Mucosa of rectum (tissue), 2 donors: ENCODE results near the gene CDC42BPB.
A peak's percentile ranks its signal among the peaks of the same experiment; 100 is the strongest.

Experiments
- H3K27ac ChIP-seq, 2 donors: one replicate each; pipeline ENCODE4 v1.7.0; 2013; ENCODE audit warnings: inconsistent platforms in 2 of 2, low read depth in 2 of 2, low read length in 2 of 2
- H3K27me3 ChIP-seq, 2 donors: one replicate each; pipeline ENCODE4 v1.7.0; 2013; ENCODE audit warnings: low read length in 2 of 2; ENCODE audit not compliant: control insufficient read depth in 2 of 2, insufficient read depth in 2 of 2
- H3K36me3 ChIP-seq, 2 donors: one replicate each; pipeline ENCODE4 v1.7.0; 2013; ENCODE audit warnings: low read length in 2 of 2; ENCODE audit not compliant: control insufficient read depth in 2 of 2, insufficient read depth in 2 of 2
- H3K4me1 ChIP-seq, 2 donors: one replicate each; pipeline ENCODE4 v1.7.0; 2013; ENCODE audit warnings: low read length in 2 of 2, mild to moderate bottlenecking in 1 of 2; ENCODE audit not compliant: control insufficient read depth in 2 of 2, insufficient read depth in 2 of 2
- H3K4me3 ChIP-seq, 2 donors: one replicate each; pipeline ENCODE4 v1.7.0; 2013; ENCODE audit warnings: low read length in 2 of 2
- H3K9ac ChIP-seq, 2 donors: one replicate each; pipeline ENCODE4 v1.7.0; 2013; ENCODE audit warnings: low read length in 2 of 2, low read depth in 1 of 2, mild to moderate bottlenecking in 1 of 2
- H3K9me3 ChIP-seq, 2 donors: one replicate each; pipeline ENCODE4 v1.7.0; 2013; ENCODE audit warnings: low read length in 2 of 2; ENCODE audit not compliant: control insufficient read depth in 2 of 2
- donor health status: healthy.
- donor health status: Normal muscosa, but diverticular disease.

The CDC42BPB gene

GRCh38 chr14:103093856-103094405, 36.6 kb upstream of the CDC42BPB start:
- H3K9ac ChIP-seq: peak overlapping the region; percentile 41 to 64
- no peaks in the 10 kb centered on the region for H3K27me3 ChIP-seq
- H3K36me3 ChIP-seq: no peaks in the 10 kb centered on the region
- no peaks in the 10 kb centered on the region for H3K9me3 ChIP-seq
- peaks cover 22 to 32% of the 10 kb centered on the region in 2 donors for H3K4me1 ChIP-seq
- peak overlapping the region; percentile 42 to 74 for H3K4me3 ChIP-seq
- H3K27ac ChIP-seq: peak overlapping the region; percentile 68 to 93

- peak overlapping the region; percentile 54 for H3K4me3 ChIP-seq
- no peaks in the 10 kb centered on the region for H3K9me3 ChIP-seq
- H3K4me1 ChIP-seq: peaks cover 22 to 32% of the 10 kb centered on the region in 2 donors
- peak overlapping the region in 1 of 2 donors; percentile 69 for H3K9ac ChIP-seq
- no peaks in the 10 kb centered on the region for H3K36me3 ChIP-seq
- no peak overlapping the region for H3K27ac ChIP-seq
- no peaks in the 10 kb centered on the region for H3K27me3 ChIP-seq
Observed at GRCh38 chr14:103091883-103092222, 34.5 kb upstream of the CDC42BPB start.

- Histone ChIP-seq H3K36me3 (no peaks in the 10 kb centered on the region), H3K9me3 (no peaks in the 10 kb centered on the region), H3K4me3 (peak overlapping the region; percentile 54), H3K27me3 (no peaks in the 10 kb centered on the region), H3K4me1 (peaks cover 22 to 32% of the 10 kb centered on the region in 2 donors), H3K9ac (peak overlapping the region; percentile 1 to 69), H3K27ac (no peak overlapping the region)
Observed at GRCh38 chr14:103091041-103091882, 33.9 kb upstream of the CDC42BPB start.

- Histone ChIP-seq H3K9me3 (no peaks in the 10 kb centered on the region), H3K4me3 (no peak overlapping the region), H3K27me3 (peaks cover under 1% of the 10 kb centered on the region in 2 donors), H3K27ac (no peak overlapping the region), H3K4me1 (peaks cover 21 to 25% of the 10 kb centered on the region in 2 donors), H3K9ac (peak overlapping the region in 1 of 2 donors; percentile 69), H3K36me3 (no peaks in the 10 kb centered on the region)
Observed at GRCh38 chr14:103090481-103091020, 33.2 kb upstream of the CDC42BPB start.

GRCh38 chr14:103089386-103090335, 32.3 kb upstream of the CDC42BPB start:
- no peak overlapping the region for H3K4me3 ChIP-seq
- H3K9ac ChIP-seq: no peak overlapping the region
- peaks cover 12 to 16% of the 10 kb centered on the region in 2 donors for H3K4me1 ChIP-seq
- H3K27ac ChIP-seq: no peak overlapping the region
- H3K36me3 ChIP-seq: no peaks in the 10 kb centered on the region
- peaks cover 3 to 5% of the 10 kb centered on the region in 2 donors for H3K27me3 ChIP-seq
- no peaks in the 10 kb centered on the region for H3K9me3 ChIP-seq

GRCh38 chr14:103088921-103089320, 31.6 kb upstream of the CDC42BPB start:
- Histone ChIP-seq H3K9me3 (no peaks in the 10 kb centered on the region), H3K4me1 (peaks cover 8 to 11% of the 10 kb centered on the region in 2 donors), H3K4me3 (no peak overlapping the region), H3K36me3 (no peaks in the 10 kb centered on the region), H3K27me3 (peaks cover 3 to 5% of the 10 kb centered on the region in 2 donors), H3K27ac (no peak overlapping the region), H3K9ac (no peak overlapping the region)

GRCh38 chr14:103087343-103087835, 30.0 kb upstream of the CDC42BPB start:
- no peaks in the 10 kb centered on the region for H3K36me3 ChIP-seq
- H3K4me1 ChIP-seq: peaks cover 5 to 10% of the 10 kb centered on the region in 2 donors
- H3K27ac ChIP-seq: no peak overlapping the region
- H3K9me3 ChIP-seq: no peaks in the 10 kb centered on the region
- peaks cover 6 to 7% of the 10 kb centered on the region in 2 donors for H3K27me3 ChIP-seq
- H3K4me3 ChIP-seq: no peak overlapping the region
- no peak overlapping the region for H3K9ac ChIP-seq

- Histone ChIP-seq H3K4me3 (no peak overlapping the region), H3K4me1 (peaks cover 3 to 7% of the 10 kb centered on the region in 2 donors), H3K9me3 (no peaks in the 10 kb centered on the region), H3K36me3 (no peaks in the 10 kb centered on the region), H3K9ac (no peak overlapping the region), H3K27me3 (peaks cover 6 to 7% of the 10 kb centered on the region in 2 donors), H3K27ac (no peak overlapping the region)
Observed at GRCh38 chr14:103086771-103087342, 29.5 kb upstream of the CDC42BPB start.
